NCI-H82 treated with DMSO at 0.1 percent for 48 hours (cell line): ENCODE data around the gene ANAPC7.

Experiments used
- DNase-seq: peaks from one replicate; lab custom pipeline; 2025; ENCODE audit not compliant: unreplicated experiment; lab: John Stamatoyannopoulos, UW

Gene ANAPC7

GRCh38 chr12:110378131-110378790, 25.2 kb downstream of the ANAPC7 start:
- DNase-seq: peak; percentile 61

GRCh38 chr12:110373962-110374611, 29.4 kb downstream of the ANAPC7 start:
- no peak for DNase-seq

- DNase-seq: no peak
These were observed 30.1 kb downstream of the ANAPC7 start for GRCh38 chr12:110373425-110373824.

GRCh38 chr12:110373025-110373424, 30.5 kb downstream of the ANAPC7 start:
- DNase-seq: no peak

DNA sequence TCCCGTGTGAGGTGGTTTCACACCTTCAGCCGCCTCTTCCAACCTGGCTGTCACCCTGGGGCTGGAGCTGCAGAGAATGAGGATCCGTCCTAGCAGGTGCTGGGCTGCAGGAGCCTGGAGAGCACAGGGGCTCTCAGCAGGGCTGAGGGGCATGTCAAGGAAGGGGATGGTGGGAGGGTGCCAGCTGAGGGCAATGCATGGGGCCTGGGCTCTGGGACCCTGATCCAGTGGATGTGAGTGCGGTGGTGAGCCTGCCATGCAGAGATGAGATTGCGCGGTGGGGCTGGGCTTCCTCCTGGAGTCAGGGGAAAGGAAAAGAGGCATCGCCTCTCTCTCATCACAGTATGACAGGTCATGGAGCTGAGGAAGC, 31.5 kb downstream of the ANAPC7 start:
- no peak for DNase-seq

DNA sequence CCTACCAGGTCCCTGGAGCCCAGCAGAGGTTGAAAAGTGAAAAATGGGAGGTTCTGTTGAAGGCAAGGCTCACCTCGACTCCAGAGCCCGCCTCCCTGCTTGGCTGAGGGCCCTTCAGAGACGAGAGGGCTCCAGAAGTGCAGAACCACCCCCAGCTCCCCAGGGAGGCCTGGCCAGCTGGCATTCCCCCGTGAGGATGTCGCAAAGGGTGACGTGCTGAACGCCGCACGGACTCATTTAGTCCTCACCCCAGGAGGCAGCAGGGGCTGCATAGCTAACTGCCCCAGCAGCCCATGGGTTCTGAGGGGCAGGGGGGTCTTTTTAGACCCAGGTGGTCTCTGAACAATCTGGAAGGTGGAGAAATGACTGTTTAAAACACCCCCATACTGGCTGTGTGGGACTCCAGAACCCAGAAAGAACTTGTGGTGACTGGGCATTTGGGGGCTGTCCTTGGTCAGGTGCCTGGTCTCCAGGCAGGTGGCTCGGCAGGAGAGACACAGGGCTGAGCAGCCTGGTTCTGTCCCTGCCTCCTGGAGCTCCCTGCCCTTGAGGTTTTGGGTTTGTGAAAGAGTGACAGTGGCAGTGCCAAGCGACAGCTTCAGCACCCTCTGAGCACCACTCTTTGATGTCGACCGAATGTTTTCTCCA, 32.0 kb downstream of the ANAPC7 start:
- DNase-seq: peak; percentile 15

DNA sequence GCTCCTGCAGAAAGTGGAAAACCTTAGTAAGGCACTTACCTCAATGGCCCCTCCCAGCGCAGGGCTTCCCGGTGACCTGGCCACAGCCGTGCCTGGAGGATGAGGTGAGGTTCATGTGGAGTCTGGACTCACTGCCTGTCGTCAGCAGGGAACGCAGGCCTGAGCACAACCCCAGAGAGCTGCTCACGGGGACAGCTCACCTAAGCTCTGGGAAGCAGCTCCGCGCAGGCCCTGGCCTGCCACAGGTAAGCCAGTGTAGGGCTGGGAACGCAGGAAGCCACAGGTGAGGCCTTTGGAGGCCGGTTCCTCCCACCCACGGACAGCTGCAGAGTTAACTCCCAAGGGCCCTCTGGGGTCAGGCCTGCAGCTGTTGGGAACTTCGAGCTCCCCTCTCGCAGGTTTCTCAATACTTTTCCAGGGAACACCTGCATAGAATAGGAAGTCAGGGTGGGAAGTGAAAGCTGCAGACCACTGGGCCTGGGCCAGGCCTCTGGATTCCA, 32.7 kb downstream of the ANAPC7 start:
- no peak for DNase-seq

DNA sequence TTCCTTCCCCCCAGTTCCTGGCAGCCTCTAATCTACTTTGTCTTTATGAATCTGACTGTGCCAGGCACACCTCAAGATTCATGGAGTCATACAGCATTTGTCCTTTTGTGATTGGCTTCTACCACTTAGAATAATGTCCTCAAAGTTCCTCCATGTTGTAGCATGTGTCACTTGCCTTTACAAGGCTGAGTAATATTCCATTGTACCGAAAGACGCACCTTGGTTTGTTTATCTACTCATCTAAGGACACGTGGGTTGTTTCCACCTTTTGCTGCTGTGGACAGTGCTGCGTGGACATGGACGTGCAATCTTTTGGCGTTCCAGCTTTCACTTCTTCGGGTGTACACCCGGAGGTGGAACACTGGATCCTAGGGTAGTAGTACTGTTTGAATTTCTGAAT, 33.5 kb downstream of the ANAPC7 start:
- no peak for DNase-seq

DNA sequence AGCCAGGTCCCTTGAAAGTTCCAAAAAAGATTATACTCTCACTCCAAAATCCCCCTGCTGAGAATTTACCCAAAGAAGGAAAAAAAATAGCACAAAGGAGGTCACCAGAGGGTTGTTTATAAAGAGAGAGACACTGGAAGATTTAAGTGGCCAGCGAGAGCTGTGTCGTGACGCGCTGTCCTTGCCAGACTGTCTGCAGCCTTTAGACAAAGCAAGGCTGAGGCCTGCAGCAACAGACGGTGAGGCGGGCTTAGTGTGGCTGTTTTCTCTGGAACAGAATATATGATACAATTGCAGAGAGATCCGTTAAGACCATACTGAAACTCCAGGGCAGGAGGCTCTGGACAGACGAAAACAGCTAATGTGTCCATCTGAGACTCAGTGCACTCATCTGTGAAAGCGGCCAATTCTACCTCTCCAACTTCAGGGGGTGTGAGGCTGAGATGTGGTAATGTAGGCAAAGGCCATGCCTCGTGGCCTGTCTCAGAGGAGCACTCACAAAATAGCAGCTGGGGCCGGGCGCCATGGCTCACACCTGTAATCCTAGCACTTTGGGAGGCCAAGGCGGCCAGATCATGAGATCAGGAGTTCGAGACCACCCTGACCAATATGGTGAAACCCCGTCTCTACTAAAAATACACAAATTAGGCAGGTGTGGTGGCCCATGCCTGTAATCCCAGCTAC, 36.2 kb downstream of the ANAPC7 start:
- DNase-seq: peak; percentile 51

GRCh38 chr12:110366321-110367142, 37.0 kb downstream of the ANAPC7 start:
- DNase-seq: no peak

- DNase-seq: no peak
These were observed 37.8 kb downstream of the ANAPC7 start for GRCh38 chr12:110365489-110366320.

- DNase-seq: no peak
These were observed 42.3 kb downstream of the ANAPC7 start for GRCh38 chr12:110361216-110361615.

DNA sequence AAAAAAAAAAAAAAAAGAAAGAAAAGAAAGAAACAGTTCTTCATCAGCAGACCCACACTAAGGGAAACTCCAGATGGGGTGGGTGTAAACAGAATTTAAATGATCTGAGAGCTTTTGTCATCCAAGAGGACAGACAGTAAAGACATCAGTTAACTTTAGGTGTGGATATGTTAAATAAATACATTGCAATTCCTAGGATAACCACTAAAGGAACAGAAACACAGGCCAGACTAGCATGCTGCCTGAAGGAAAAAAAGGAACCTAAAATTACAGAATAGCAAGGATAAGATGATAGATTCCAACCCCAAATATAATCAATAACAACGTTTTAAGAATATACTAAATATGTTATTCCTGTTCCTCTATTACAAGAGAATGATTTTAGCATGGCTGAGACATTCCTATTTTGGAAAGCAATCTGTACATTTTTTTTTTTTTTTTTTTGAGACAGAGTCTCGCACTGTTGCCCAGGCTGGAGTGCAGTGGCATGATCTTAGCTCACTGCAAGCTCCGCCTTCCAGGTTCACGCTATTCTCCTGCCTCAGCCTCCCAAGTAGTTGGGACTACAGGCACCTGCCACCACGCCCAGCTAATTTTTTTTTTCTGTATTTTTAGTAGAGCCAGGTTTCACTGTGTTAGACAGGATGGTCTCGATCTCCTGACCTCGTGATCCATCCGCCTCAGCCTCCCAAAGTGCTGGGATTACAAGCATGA, 45.0 kb downstream of the ANAPC7 start:
- peak; percentile 8 for DNase-seq

GRCh38 chr12:110355073-110355472, 48.4 kb downstream of the ANAPC7 start:
- peak; percentile 14 for DNase-seq

- no peak for DNase-seq
These were observed 49.2 kb downstream of the ANAPC7 start for GRCh38 chr12:110354172-110354780.

DNA sequence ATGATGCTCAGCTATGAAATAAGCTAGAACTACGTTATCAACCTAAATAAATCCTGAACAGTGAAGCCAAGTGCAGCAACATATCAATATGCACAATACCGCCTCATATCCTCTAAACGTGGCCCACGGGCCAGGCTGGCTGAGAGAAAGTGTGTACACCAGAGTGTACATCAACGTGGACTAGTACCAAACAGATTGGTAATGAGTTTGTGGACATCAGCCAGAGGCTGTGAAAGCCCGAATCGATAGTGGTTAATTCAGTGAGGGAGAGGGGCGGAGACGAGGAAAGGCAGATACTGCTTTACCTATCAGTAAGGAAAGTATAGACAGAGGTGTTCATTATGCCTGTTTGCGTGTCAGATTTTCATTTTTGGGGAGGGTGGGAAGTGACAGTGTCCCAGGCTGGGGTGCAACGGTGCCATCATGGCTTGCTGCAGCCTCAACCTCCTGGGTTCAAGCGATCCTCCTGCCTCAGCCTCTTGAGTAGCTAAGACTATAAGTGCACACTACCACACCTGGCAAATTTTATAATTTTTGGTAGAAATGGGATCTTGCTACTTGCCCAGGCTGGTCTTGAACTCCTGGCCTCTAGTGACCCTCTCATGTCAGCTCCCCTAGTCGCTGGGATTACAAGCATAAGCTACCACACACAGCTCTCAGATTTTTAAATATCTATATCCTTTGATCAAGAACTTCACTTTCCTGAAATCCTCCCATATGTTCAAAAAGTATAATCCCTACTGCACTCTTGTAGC, 50.1 kb downstream of the ANAPC7 start:
- DNase-seq: no peak

- DNase-seq: no peak
These were observed 51.1 kb downstream of the ANAPC7 start for GRCh38 chr12:110352401-110352800.

DNA sequence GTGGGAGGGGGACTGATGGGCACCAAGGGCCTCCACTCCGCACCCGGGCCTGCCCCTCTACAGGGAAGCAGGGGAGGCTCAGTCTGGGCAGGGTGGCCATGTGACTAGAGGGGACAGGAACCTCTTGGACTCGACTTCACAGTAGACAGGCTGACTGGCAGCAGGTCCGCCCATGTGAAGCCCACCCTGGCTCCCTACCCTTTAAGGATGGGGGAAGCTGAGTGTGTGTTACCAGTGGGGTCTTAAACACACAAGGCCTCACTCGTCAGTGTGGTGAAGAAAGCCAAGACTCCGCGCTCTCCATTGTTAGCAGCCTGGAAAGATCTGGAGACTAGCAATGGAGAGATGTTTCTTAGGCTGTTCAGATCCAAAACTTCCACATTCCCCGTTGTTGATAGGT, 52.4 kb downstream of the ANAPC7 start:
- no peak for DNase-seq
